A549 treated with AZD2906 at 1 μM for 4 hours (cell line): ENCODE measurements around the gene ACSM2A. TPM values are rescaled to one million over a fixed set of nuclear protein-coding genes. Genes with fewer than 3 reads are reported as not detected.

ENCODE experiments used
- total RNA-seq: library from RNA; stranded (reverse); fragments of 200-300 nt; extraction: Qiagen RNA extraction; gene quantifications from 5 replicates; pipeline ENCODE4 v1.2.3, GENCODE V29; 2022

Gene ACSM2A
- total RNA-seq, result not detected in 5 replicates

GRCh38 chr16:20451364-20451763, at the start of gene ACSM2A:
ACSM2A (plus strand) TSS chr16:20451521; CDS start chr16:20460115, 8,594 bp downstream.

GRCh38 chr16:20404637-20405036, 46.7 kb upstream of the ACSM2A start, which contains the start of gene PDILT:
PDILT (minus strand) TSS chr16:20404737; CDS start chr16:20399300, 5,437 bp downstream.

GRCh38 chr16:20409398-20410120, 41.8 kb upstream of the ACSM2A start, which contains the start of gene ACSM5:
ACSM5 (plus strand) TSS chr16:20409534; CDS start chr16:20411485, 1,951 bp downstream.

Other genes with a start within 250 kb of the ACSM2A start
- gene GP2, start 124.0 kb upstream of the ACSM2A start, total RNA-seq, result not detected in 5 replicates
- not detected in 5 replicates for gene UMOD, start 98.8 kb upstream of the ACSM2A start, total RNA-seq
- not detected in 5 replicates for gene PDILT, start 46.8 kb upstream of the ACSM2A start, total RNA-seq
- not detected in 5 replicates for gene ACSM5, start 42.0 kb upstream of the ACSM2A start, total RNA-seq
- gene ACSM2B, start 124.8 kb downstream of the ACSM2A start, total RNA-seq, result not detected in 5 replicates
- gene ACSM1, start 246.2 kb downstream of the ACSM2A start, total RNA-seq, result not detected in 5 replicates